AG04450 (cell line): ENCODE results near the gene PSTK. TPM values are rescaled to one million over a fixed set of nuclear protein-coding genes. Genes with fewer than 3 reads are reported as not detected.

Source experiments
- CTCF ChIA-PET: fragments of 300-600, 350-600 bp; formaldehyde crosslinking; extraction: SDS; loops from one replicate; lab custom pipeline; 2022; ENCODE audit warnings: antibody characterized with exemption, inconsistent platforms; lab: Charles Lee
- POLR2A ChIA-PET: fragments of 350-600 bp; formaldehyde crosslinking; extraction: SDS; loops from one replicate; lab custom pipeline; 2021; ENCODE audit warnings: antibody characterized with exemption, inconsistent platforms; lab: Yijun Ruan, JAX
- DNase-seq: peaks from one replicate; pipeline ENCODE4 v3.0.0-alpha.2; 2011; ENCODE audit warnings: low read depth, low spot score
- H3K27ac ChIP-seq: one replicate; pipeline ENCODE4 v1.5.1; 2012; ENCODE audit warnings: low read depth, low read length, control low read depth
- H3K27me3 ChIP-seq: one replicate; pipeline ENCODE4 v1.6.0; 2012; ENCODE audit warnings: low read length; ENCODE audit not compliant: control insufficient read depth, insufficient read depth
- H3K4me3 ChIP-seq: 2 replicates; pipeline ENCODE4 v1.5.1; 2011; ENCODE audit warnings: mild to moderate bottlenecking, low read depth, low read length, control low read depth
- H3K9me3 ChIP-seq: 2 replicates; pipeline ENCODE4 v1.5.1; 2012; ENCODE audit warnings: low read length; ENCODE audit not compliant: control insufficient read depth, insufficient read depth
- CTCF ChIP-seq: IDR thresholded peaks from 2 replicates; pipeline ENCODE4 v1.5.1; 2011; ENCODE audit warnings: low read depth, low read length, control low read depth, inconsistent platforms
- polyA minus RNA-seq: library from RNA; depleted of rRNA, polyadenylated mRNA; stranded (reverse); fragments of >200 nt; gene quantifications from 2 replicates; pipeline ENCODE4 v1.2.3, GENCODE V29; 2011; rRNA and poly(A)+ RNA removed
- polyA plus RNA-seq: library from polyadenylated mRNA; depleted of rRNA; stranded (reverse); fragments of >200 nt; gene quantifications from 2 replicates; pipeline ENCODE4 v1.2.3, GENCODE V29; 2011; rRNA removed

The PSTK gene
- 4.8 and 5.1 TPM in 2 replicates for polyA plus RNA-seq
- 0.92 and 2.5 TPM in 2 replicates for polyA minus RNA-seq

- ChIA-PET CTCF (interaction anchor here (0.6 to 5.2 kb wide), 29 partner anchors 9 to 1409 kb away, joined by 3 to 43 read pairs (median 4); partner anchors contain the start of genes ACADSB, C10orf88 and IKZF5), POLR2A (interaction anchor here (0.6 to 1.5 kb wide), 3 partner anchors 26 to 29 kb away, joined by 3 to 8 read pairs (median 3); partner anchors contain the start of genes C10orf88 and IKZF5)
- DNase-seq: peak; percentile 79
- peak; percentile 94 for TF ChIP-seq CTCF
- no peaks in the 10 kb centered on the region for H3K9me3 ChIP-seq
- H3K4me3 ChIP-seq: peak within 1 kb of the TSS; percentile 88
- H3K27ac ChIP-seq: peak within 1 kb of the TSS; percentile 93
- no peaks in the 10 kb centered on the region for H3K27me3 ChIP-seq
Measured at GRCh38 chr10:122980209-122981065, at the start of gene PSTK. Gene PSTK, plus strand, starts transcription at chr10:122980401. Its CDS starts 79 bp downstream, at chr10:122980480.

- Histone ChIP-seq H3K27me3 (no peaks in the 10 kb centered on the region), H3K9me3 (no peaks in the 10 kb centered on the region), H3K4me3 (no peak overlapping the region), H3K27ac (no peak overlapping the region)
- DNase-seq: no peak
- no peak for TF ChIP-seq CTCF
- CTCF ChIA-PET: no interaction called here
- POLR2A ChIA-PET: no interaction called here
Measured at GRCh38 chr10:122931088-122931906, 48.9 kb upstream of the PSTK start.

- DNase-seq: no peak
- TF ChIP-seq CTCF: no peak
- ChIA-PET POLR2A (interaction anchor here (1.5 kb wide), 1 partner anchor 14 kb away, joined by 3 read pairs; the partner anchor contains the start of gene C10orf88), CTCF (interaction anchor here (0.9 kb wide), 1 partner anchor 40 kb away, joined by 3 read pairs; the partner anchor contains the start of gene PSTK)
- no peaks in the 10 kb centered on the region for H3K9me3 ChIP-seq
- H3K27ac ChIP-seq: no peak overlapping the region
- no peak overlapping the region for H3K4me3 ChIP-seq
- no peaks in the 10 kb centered on the region for H3K27me3 ChIP-seq
Measured at GRCh38 chr10:122939133-122939855, 40.9 kb upstream of the PSTK start.

- POLR2A ChIA-PET: no interaction called here
- Histone ChIP-seq H3K9me3 (no peaks in the 10 kb centered on the region), H3K27me3 (no peaks in the 10 kb centered on the region), H3K4me3 (no peak overlapping the region), H3K27ac (no peak overlapping the region)
- DNase-seq: peak; percentile 59
- CTCF ChIA-PET: interaction anchor here (0.6 kb wide), 1 partner anchor 1015 kb away, joined by 3 read pairs; no protein-coding TSS in a partner anchor
- TF ChIP-seq CTCF: no peak
Measured at GRCh38 chr10:122939856-122940543, 40.2 kb upstream of the PSTK start.
